Tibial nerve (tissue), 4 donors: ENCODE results near the gene SLC25A30.

Experiments used
- EP300 ChIP-seq, 2 donors: sonication (generic); formaldehyde crosslinking; IDR thresholded peaks; one replicate each; pipeline ENCODE4 v1.6.1; 2017; ENCODE audit warnings: antibody characterized with exemption in 2 of 2, mild to moderate bottlenecking in 1 of 2
- POLR2A ChIP-seq, 2 donors: fragments of 450-650 bp; IDR thresholded peaks; one replicate each; pipeline ENCODE4 v1.6.1; 2017; ENCODE audit warnings: antibody characterized with exemption in 2 of 2, mild to moderate bottlenecking in 2 of 2, moderate library complexity in 2 of 2
- TF ChIP-seq, protein P1 (sequence below), 5 experiments: fragments of 200-600 bp in 3 of 5; fragments of 450-650 bp in 2 of 5; sonication (generic) in 3 of 5; IDR thresholded peaks; one replicate each; pipeline ENCODE4 v1.5.1; 2016 to 2019; ENCODE audit warnings: antibody characterized with exemption in 5 of 5, mild to moderate bottlenecking in 3 of 5, moderate library complexity in 2 of 5

DNA sequence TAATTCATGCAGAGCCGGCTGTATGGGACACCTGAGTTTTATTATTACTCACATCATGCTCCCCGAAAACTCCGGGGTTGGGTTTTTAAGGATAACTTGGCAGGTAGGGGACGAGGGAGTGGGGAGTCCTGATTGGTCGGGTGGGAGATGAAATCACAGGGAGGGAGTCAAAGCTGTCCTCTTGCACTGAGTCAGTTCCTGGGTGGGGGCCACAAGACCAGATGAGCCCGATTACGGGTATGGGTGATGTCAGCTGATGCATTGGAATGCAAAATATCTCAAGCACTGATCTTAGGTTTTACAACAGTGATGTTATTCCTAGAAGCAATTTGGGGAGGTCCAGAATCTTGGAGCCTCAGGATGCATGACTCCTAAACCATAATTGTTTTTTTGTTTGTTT is 28.0 kb upstream of the SLC25A30 start:
- TF ChIP-seq, protein P1, sequence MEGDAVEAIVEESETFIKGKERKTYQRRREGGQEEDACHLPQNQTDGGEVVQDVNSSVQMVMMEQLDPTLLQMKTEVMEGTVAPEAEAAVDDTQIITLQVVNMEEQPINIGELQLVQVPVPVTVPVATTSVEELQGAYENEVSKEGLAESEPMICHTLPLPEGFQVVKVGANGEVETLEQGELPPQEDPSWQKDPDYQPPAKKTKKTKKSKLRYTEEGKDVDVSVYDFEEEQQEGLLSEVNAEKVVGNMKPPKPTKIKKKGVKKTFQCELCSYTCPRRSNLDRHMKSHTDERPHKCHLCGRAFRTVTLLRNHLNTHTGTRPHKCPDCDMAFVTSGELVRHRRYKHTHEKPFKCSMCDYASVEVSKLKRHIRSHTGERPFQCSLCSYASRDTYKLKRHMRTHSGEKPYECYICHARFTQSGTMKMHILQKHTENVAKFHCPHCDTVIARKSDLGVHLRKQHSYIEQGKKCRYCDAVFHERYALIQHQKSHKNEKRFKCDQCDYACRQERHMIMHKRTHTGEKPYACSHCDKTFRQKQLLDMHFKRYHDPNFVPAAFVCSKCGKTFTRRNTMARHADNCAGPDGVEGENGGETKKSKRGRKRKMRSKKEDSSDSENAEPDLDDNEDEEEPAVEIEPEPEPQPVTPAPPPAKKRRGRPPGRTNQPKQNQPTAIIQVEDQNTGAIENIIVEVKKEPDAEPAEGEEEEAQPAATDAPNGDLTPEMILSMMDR (IDR thresholded peaks at IDR 0.05) = no peak
- TF ChIP-seq EP300 (IDR thresholded peaks at IDR 0.05) (no peak), POLR2A (IDR thresholded peaks at IDR 0.05) (no peak)
